ENCODE results near the gene SCCPDH.

DNA sequence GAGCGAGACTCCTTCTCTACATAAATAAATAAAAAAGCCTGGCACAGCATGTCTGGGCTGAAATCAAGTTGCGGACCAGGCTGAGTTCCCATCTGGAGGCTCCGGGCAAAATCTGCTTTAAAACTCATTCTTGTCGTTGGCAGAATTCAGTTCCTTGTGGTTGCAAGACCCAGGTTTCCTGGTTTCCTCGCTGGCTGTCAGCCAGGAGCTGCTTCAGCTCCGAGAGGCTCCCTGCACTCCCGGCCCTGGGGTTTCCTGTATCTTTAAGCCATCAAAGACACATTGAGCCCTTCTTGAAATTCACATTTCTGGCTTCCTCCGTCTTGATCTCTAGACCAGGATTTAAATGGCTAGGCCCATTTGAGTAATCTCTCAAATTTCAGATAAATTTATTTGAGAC, 20.6 kb upstream of the SCCPDH start:
- TF ChIP-seq POLR2A (IDR thresholded peaks at IDR 0.05) (no peak), CTCF (IDR thresholded peaks at IDR 0.05) (no peak), POLR2AphosphoS5 (IDR thresholded peaks at IDR 0.05) (no peak)
